ENCODE results near the gene KIT. TPM values are rescaled to one million over a fixed set of nuclear protein-coding genes. Genes with fewer than 3 reads are reported as not detected.

KIT gene
- total and polyA plus RNA-seq, 7 donors: 0.19 to 2.1 (median 0.92) TPM

DNA sequence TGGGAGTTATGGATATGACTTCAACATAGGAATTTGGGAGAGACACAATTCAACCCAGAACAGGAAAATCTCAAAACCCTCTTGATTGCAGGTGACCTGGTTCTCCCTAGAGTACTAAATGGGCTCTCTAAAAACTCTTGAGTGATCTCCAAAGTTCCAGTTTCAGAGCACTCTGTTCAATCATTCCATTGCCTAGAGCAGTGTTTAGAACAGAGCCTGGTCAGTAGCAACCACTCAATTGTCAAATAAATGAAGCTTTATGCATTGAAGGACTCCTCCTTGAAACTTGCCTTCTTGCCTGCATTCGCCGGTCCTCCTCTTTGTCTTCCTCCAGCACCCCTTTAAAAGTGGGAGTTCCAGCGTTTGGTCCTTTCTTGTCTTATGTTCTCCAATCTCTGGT is 85.8 kb downstream of the KIT start:
- Histone ChIP-seq H3K27me3 (ENCODE audit: insufficient read depth in 3 of 3, low read length in 2 of 3) (peaks cover 0 to 1% (median 0%) of the 10 kb centered on the region in 3 donors), H3K9me3 (no peaks in the 10 kb centered on the region), H3K4me3 (no peak overlapping the region), H3K4me1 (no peaks in the 10 kb centered on the region), H3K27ac (no peak overlapping the region), H3K36me3 (ENCODE audit: insufficient read depth in 1 of 2, low read depth in 1 of 2) (no peaks in the 10 kb centered on the region)
- DNase-seq: no peak
- intact Hi-C loops (cut with DNase I): no loop called here
- TF ChIP-seq, protein P1, sequence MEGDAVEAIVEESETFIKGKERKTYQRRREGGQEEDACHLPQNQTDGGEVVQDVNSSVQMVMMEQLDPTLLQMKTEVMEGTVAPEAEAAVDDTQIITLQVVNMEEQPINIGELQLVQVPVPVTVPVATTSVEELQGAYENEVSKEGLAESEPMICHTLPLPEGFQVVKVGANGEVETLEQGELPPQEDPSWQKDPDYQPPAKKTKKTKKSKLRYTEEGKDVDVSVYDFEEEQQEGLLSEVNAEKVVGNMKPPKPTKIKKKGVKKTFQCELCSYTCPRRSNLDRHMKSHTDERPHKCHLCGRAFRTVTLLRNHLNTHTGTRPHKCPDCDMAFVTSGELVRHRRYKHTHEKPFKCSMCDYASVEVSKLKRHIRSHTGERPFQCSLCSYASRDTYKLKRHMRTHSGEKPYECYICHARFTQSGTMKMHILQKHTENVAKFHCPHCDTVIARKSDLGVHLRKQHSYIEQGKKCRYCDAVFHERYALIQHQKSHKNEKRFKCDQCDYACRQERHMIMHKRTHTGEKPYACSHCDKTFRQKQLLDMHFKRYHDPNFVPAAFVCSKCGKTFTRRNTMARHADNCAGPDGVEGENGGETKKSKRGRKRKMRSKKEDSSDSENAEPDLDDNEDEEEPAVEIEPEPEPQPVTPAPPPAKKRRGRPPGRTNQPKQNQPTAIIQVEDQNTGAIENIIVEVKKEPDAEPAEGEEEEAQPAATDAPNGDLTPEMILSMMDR (IDR thresholded peaks at IDR 0.05): no peak
- 84 to 97% (median 84%) methylated on average over 3 of the region's 3 CpGs for WGBS, 3 donors
- ATAC-seq: no peak

DNA sequence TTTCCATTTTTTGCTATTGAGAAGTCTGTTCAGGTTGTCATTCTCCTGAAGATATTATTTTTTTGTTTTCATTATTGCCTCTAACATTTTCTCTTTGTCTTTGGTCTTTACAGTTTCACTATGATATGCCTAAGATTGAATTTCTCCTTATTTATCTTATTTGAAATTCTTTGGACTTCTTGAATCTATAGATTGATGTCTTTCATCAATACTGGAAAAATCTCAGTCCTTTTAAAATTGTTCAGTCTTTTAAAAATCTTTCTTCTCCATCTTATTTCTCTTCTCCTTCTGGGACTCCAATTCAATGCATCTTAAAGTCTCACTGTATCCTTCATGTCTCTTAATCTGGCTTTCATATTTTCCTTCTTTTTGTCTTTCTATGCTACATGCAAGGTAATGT is 86.7 kb downstream of the KIT start:
- H3K27ac ChIP-seq: no peak overlapping the region
- no peaks in the 10 kb centered on the region for H3K36me3 ChIP-seq (ENCODE audit: insufficient read depth in 1 of 2, low read depth in 1 of 2)
- H3K27me3 ChIP-seq (ENCODE audit: insufficient read depth in 3 of 3, low read length in 2 of 3): peaks cover 0 to 1% (median 0%) of the 10 kb centered on the region in 3 donors
- no peak for DNase-seq
- no peaks in the 10 kb centered on the region for H3K9me3 ChIP-seq
- no peak overlapping the region for H3K4me3 ChIP-seq
- intact Hi-C loops (cut with DNase I): no loop called here
- no peak for ATAC-seq
- no peaks in the 10 kb centered on the region for H3K4me1 ChIP-seq
- TF ChIP-seq, protein P1 (IDR thresholded peaks at IDR 0.05): no peak

DNA sequence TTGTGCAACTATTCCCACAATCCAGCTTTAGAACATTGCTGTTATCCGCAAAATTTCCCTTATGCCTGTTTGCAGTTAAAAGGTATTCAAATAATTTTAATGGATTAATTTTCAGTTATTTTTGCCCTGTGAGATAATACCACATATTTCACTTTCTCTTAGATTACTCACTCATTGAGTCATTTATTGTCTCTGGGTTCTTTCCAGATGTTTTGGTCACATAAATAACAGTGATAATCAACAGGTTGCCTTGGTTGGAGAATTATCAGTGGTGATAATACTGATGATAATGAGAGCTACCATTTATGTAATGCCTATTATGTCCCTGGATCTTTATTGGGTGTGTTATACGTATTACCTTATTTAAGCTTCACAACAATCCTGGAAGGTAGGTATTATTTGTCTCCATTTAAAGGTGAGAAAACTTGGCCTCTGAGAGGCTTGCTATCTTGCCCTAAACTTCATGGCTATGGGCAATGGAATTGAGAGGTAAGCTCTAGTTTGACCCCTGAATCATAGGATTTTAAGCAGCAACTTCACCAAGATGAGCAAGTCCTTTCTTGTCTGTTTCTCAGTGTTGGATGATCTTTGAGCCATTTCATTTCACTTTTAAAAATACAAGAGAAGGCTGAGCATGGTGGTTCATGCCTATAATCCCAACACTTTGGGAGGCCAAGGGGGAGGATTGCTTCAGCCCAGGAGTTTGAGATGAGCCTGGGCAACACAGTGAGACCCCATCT is 87.4 kb downstream of the KIT start:
- peaks cover 0 to 1% (median 0%) of the 10 kb centered on the region in 3 donors for H3K27me3 ChIP-seq (ENCODE audit: insufficient read depth in 3 of 3, low read length in 2 of 3)
- TF ChIP-seq, protein P1 (IDR thresholded peaks at IDR 0.05): no peak
- DNase-seq: no peak
- H3K27ac ChIP-seq: no peak overlapping the region
- H3K4me3 ChIP-seq: no peak overlapping the region
- 93 to 99% (median 94%) methylated on average over 2 of the region's 2 CpGs for WGBS, 3 donors
- no peaks in the 10 kb centered on the region for H3K4me1 ChIP-seq
- H3K9me3 ChIP-seq: no peaks in the 10 kb centered on the region
- H3K36me3 ChIP-seq (ENCODE audit: insufficient read depth in 1 of 2, low read depth in 1 of 2): no peaks in the 10 kb centered on the region
- intact Hi-C loops (cut with DNase I): no loop called here
- ATAC-seq: no peak

GRCh38 chr4:54746218-54746617 is 88.5 kb downstream of the KIT start:
- ATAC-seq (no peak), DNase-seq (no peak)
- Histone ChIP-seq H3K9me3 (no peaks in the 10 kb centered on the region), H3K27me3 (ENCODE audit: insufficient read depth in 3 of 3, low read length in 2 of 3) (peaks cover 0 to 1% (median 0%) of the 10 kb centered on the region in 3 donors), H3K27ac (no peak overlapping the region), H3K4me1 (no peaks in the 10 kb centered on the region), H3K4me3 (no peak overlapping the region), H3K36me3 (ENCODE audit: insufficient read depth in 1 of 2, low read depth in 1 of 2) (no peaks in the 10 kb centered on the region)
- intact Hi-C loops (cut with DNase I): no loop called here
- 83 to 95% (median 87%) methylated on average over 2 of the region's 2 CpGs for WGBS, 3 donors
- TF ChIP-seq, protein P1 (IDR thresholded peaks at IDR 0.05): no peak

GRCh38 chr4:54750341-54750740 is 92.6 kb downstream of the KIT start:
- ATAC-seq (no peak), DNase-seq (no peak)
- peaks cover 0 to 1% (median 0%) of the 10 kb centered on the region in 3 donors for H3K27me3 ChIP-seq (ENCODE audit: insufficient read depth in 3 of 3, low read length in 2 of 3)
- no peaks in the 10 kb centered on the region for H3K9me3 ChIP-seq
- TF ChIP-seq, protein P1 (IDR thresholded peaks at IDR 0.05): no peak
- no peaks in the 10 kb centered on the region for H3K4me1 ChIP-seq
- intact Hi-C loops (cut with DNase I): no loop called here
- H3K36me3 ChIP-seq (ENCODE audit: insufficient read depth in 1 of 2, low read depth in 1 of 2): no peaks in the 10 kb centered on the region
- H3K4me3 ChIP-seq: no peak overlapping the region
- no peak overlapping the region for H3K27ac ChIP-seq

Data from psoas muscle (tissue), 8 donors.